OCI-LY1 (cell line): ENCODE measurements around the gene MAP7.

Experiments
- H2AFZ ChIP-seq: fragments of 200-600 bp; sonication (generic), shearing (Covaris generic); 2 replicates; pipeline ENCODE4 v1.6.0; 2014; ENCODE audit warnings: antibody characterized with exemption, mild to moderate bottlenecking, low read length
- H3F3A ChIP-seq: fragments of 200-600 bp; sonication (generic), shearing (Covaris generic); 2 replicates; pipeline ENCODE4 v1.6.0; 2014; ENCODE audit warnings: mild to moderate bottlenecking, antibody characterized with exemption, low read length, moderate library complexity; ENCODE audit not compliant: insufficient read depth
- H3K27ac ChIP-seq: fragments of 200-600 bp; sonication (generic); 2 replicates; pipeline ENCODE4 v1.5.1; 2014; ENCODE audit warnings: low read length, mixed run types, mild to moderate bottlenecking, low read depth; ENCODE audit not compliant: poor library complexity, severe bottlenecking
- H3K27me3 ChIP-seq: fragments of 200-600 bp; sonication (generic); 2 replicates; pipeline ENCODE4 v1.6.0; 2014; ENCODE audit warnings: antibody characterized with exemption, mild to moderate bottlenecking, low read length, moderate library complexity; ENCODE audit not compliant: insufficient read depth
- H3K36me3 ChIP-seq: fragments of 200-600 bp; sonication (generic); 2 replicates; pipeline ENCODE4 v1.6.1; 2014; ENCODE audit warnings: mild to moderate bottlenecking, antibody characterized with exemption, low read length, moderate library complexity, mixed read lengths; ENCODE audit not compliant: insufficient read depth
- H3K4me1 ChIP-seq: fragments of 200-600 bp; sonication (generic); 2 replicates; pipeline ENCODE4 v1.5.1; 2014; ENCODE audit warnings: mild to moderate bottlenecking, low read length, moderate library complexity; ENCODE audit not compliant: insufficient read depth, severe bottlenecking
- H3K4me2 ChIP-seq: fragments of 200-600 bp; sonication (generic), shearing (Covaris generic); 2 replicates; pipeline ENCODE4 v1.6.1; 2014; ENCODE audit warnings: low read length
- H3K4me3 ChIP-seq: fragments of 200-600 bp; sonication (generic); 2 replicates; pipeline ENCODE4 v1.5.1; 2014; ENCODE audit warnings: low read length, low read depth, mild to moderate bottlenecking, mixed read lengths; ENCODE audit not compliant: poor library complexity, severe bottlenecking
- H3K79me2 ChIP-seq: fragments of 200-600 bp; shearing (Covaris generic); 2 replicates; pipeline ENCODE4 v1.6.1; 2016; ENCODE audit warnings: mixed run types, low read length, mixed read lengths; ENCODE audit not compliant: insufficient read depth
- H3K9ac ChIP-seq: fragments of 200-600 bp; sonication (generic), shearing (Covaris generic); 2 replicates; pipeline ENCODE4 v1.6.1; 2014; ENCODE audit warnings: mild to moderate bottlenecking, low read length, mixed read lengths
- H3K9me2 ChIP-seq: fragments of 200-600 bp; sonication (generic), shearing (Covaris generic); 2 replicates; pipeline ENCODE4 v1.6.1; 2014; ENCODE audit warnings: low read depth, mild to moderate bottlenecking, low read length, mixed read lengths
- H3K9me3 ChIP-seq: fragments of 200-600 bp; shearing (Covaris generic); 2 replicates; pipeline ENCODE4 v1.6.1; 2014; ENCODE audit warnings: low read length, mixed read lengths
- H4K20me1 ChIP-seq: fragments of 200-600 bp; sonication (generic), shearing (Covaris generic); 2 replicates; pipeline ENCODE4 v1.6.0; 2016; ENCODE audit warnings: mild to moderate bottlenecking, low read length; ENCODE audit not compliant: insufficient read depth
- EZH2 ChIP-seq: fragments of 200-600 bp; sonication (generic), shearing (Covaris generic); IDR thresholded peaks from 2 replicates; pipeline ENCODE4 v1.8.0; 2017; ENCODE audit warnings: borderline replicate concordance, mixed run types, mild to moderate bottlenecking, antibody characterized with exemption, low read length, moderate library complexity, mixed read lengths
- TF ChIP-seq, protein P1 (sequence below): fragments of 200-600 bp; sonication (generic), shearing (Covaris generic); IDR thresholded peaks from 2 replicates; pipeline ENCODE4 v1.5.1; 2017; ENCODE audit warnings: mild to moderate bottlenecking, antibody characterized with exemption, low read length, moderate library complexity, mixed read lengths

MAP7 gene

DNA sequence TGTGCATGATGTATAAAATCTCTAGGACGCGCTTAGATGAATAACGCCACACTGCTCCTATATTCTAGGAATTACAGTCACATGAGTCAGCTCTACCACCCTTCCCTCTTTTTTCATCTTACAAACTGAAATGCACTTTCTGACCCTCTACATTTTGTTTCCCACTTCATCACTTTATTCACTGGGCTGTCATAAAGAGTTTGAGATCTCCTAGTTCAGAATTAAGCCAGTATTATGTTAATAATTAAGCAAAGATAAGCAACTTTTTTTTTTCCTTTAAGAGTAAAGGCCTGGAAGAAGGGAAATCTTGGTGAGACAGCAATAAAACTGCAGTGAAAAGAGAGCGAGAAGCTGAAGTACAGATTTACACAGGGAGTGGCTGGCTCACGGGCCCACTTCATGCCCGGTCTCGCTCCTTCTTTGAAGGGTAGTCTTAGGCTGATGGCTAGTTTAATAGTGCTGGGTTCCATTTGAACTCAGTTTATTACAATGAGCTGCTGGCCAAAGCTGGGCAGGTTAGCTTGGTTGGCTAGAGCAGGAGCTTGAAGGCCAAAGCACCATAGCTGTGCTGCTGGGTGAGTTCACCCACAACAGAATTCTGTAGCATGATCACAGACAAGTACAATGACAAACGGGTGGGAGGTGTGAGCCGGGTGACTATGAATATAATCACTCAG is 110.6 kb downstream of the MAP7 start:
- H3F3A ChIP-seq, result no peaks in the 10 kb centered on the region
- no peaks in the 10 kb centered on the region for H4K20me1 ChIP-seq
- H2AFZ ChIP-seq, result no peak overlapping the region
- H3K9me3 ChIP-seq, result no peaks in the 10 kb centered on the region
- no peak overlapping the region for H3K4me2 ChIP-seq
- TF ChIP-seq EZH2, result no peak
- TF ChIP-seq, protein P1, sequence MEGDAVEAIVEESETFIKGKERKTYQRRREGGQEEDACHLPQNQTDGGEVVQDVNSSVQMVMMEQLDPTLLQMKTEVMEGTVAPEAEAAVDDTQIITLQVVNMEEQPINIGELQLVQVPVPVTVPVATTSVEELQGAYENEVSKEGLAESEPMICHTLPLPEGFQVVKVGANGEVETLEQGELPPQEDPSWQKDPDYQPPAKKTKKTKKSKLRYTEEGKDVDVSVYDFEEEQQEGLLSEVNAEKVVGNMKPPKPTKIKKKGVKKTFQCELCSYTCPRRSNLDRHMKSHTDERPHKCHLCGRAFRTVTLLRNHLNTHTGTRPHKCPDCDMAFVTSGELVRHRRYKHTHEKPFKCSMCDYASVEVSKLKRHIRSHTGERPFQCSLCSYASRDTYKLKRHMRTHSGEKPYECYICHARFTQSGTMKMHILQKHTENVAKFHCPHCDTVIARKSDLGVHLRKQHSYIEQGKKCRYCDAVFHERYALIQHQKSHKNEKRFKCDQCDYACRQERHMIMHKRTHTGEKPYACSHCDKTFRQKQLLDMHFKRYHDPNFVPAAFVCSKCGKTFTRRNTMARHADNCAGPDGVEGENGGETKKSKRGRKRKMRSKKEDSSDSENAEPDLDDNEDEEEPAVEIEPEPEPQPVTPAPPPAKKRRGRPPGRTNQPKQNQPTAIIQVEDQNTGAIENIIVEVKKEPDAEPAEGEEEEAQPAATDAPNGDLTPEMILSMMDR, result no peak
- no peak overlapping the region for H3K4me3 ChIP-seq
- H3K27me3 ChIP-seq, result no peaks in the 10 kb centered on the region
- no peaks in the 10 kb centered on the region for H3K36me3 ChIP-seq
- H3K9ac ChIP-seq, result no peak overlapping the region
- no peak overlapping the region for H3K27ac ChIP-seq
- no peaks in the 10 kb centered on the region for H3K4me1 ChIP-seq
- no peaks in the 10 kb centered on the region for H3K79me2 ChIP-seq
- no peaks in the 10 kb centered on the region for H3K9me2 ChIP-seq

- H3K4me2 ChIP-seq, result no peak overlapping the region
- no peak overlapping the region for H3K4me3 ChIP-seq
- no peak overlapping the region for H3K9ac ChIP-seq
- no peaks in the 10 kb centered on the region for H3K79me2 ChIP-seq
- no peaks in the 10 kb centered on the region for H3K9me3 ChIP-seq
- H3K4me1 ChIP-seq, result no peaks in the 10 kb centered on the region
- no peak overlapping the region for H3K27ac ChIP-seq
- H3K27me3 ChIP-seq, result no peaks in the 10 kb centered on the region
- H2AFZ ChIP-seq, result no peak overlapping the region
- no peaks in the 10 kb centered on the region for H3K36me3 ChIP-seq
- H3F3A ChIP-seq, result no peaks in the 10 kb centered on the region
- no peaks in the 10 kb centered on the region for H4K20me1 ChIP-seq
- no peaks in the 10 kb centered on the region for H3K9me2 ChIP-seq
- TF ChIP-seq, protein P1, result no peak
- no peak for TF ChIP-seq EZH2
Observed at GRCh38 chr6:136438441-136438840, 111.8 kb downstream of the MAP7 start.

DNA sequence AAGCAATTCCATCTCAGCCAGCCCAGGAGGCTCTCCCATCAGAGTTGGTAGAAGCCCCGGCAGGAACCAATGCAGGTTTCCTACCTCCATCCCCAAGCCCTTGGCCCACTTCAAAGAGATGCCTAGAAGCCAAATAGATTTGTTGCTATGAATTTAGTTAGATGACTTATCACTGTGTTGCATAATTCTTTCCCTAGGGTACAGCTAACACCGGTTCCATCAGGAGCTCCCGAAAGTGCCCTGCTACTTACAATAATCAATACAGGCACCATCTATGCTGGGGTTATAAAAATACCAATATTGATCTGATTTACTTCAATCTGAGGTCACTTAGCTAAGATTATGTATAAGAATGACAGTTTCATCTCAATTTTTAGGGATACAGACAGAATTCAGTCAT is 113.0 kb downstream of the MAP7 start:
- no peak overlapping the region for H3K27ac ChIP-seq
- no peak overlapping the region for H3K4me3 ChIP-seq
- H3K27me3 ChIP-seq, result no peaks in the 10 kb centered on the region
- H4K20me1 ChIP-seq, result no peaks in the 10 kb centered on the region
- no peaks in the 10 kb centered on the region for H3F3A ChIP-seq
- H2AFZ ChIP-seq, result no peak overlapping the region
- H3K9me2 ChIP-seq, result no peaks in the 10 kb centered on the region
- H3K4me1 ChIP-seq, result no peaks in the 10 kb centered on the region
- H3K36me3 ChIP-seq, result no peaks in the 10 kb centered on the region
- H3K79me2 ChIP-seq, result no peaks in the 10 kb centered on the region
- no peak for TF ChIP-seq EZH2
- TF ChIP-seq, protein P1, result no peak
- no peak overlapping the region for H3K9ac ChIP-seq
- no peak overlapping the region for H3K4me2 ChIP-seq
- no peaks in the 10 kb centered on the region for H3K9me3 ChIP-seq
